GM11168 (cell line): ENCODE results near the gene YTHDF1.

ENCODE experiments used
- in situ Hi-C: fragments of 300-500 bp; cut with MboI; formaldehyde crosslinking; loops from one replicate; pipeline ENCODE4 v1.12.0; 2022; ENCODE audit warnings: low sequenced_read_pairs; ENCODE audit not compliant: unreplicated experiment

The YTHDF1 gene

DNA sequence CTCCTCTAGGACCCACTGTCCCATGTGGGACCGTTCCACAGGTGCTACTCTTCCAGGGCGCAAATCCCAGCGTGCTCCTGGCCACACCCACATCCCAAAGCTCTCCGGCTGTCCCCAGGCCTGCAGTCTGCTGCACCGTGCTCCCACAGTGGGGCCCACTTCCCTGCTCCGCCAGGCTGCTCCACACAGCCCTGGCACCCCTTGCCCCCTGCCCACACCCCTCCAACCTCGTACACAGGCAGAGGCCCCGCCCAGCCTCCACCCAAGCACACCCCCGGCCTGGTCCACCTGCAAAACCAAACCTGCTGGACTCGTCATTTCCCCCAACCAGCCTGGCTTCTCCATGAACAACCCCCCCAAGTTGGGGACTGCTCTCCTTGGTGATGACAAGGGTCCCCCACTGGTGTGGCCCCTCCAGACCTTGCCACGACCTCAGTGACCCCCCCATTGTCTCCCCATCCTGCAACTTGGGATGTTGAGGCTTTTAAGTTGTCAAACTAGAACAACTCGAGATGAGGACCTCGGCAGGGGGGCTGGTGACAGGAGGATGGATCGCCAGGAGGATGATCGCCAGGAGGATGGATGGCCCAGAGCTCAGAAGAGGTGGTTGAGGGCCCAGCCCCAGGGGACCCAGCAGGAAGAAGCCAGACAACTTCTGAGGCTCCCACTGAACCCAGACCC lies 27.1 kb downstream of the YTHDF1 start:
- in situ Hi-C loops, result loop anchor here (10.0 kb wide), 1 partner anchor 134 kb away; no protein-coding TSS in a partner anchor

DNA sequence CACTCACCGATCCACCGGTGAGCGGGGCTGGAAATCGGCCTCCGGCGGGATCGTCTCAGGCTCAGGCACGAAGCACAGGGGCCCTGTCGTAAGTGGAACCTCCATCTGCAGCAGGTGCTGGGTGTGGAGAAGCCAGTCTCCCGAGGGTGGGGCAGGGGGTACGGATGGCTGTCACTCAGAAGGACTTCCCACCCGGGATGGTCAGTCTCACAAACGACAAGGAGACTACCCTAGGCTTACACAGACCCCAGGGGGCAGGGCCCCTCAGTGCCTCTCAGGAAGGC lies 27.8 kb downstream of the YTHDF1 start:
- in situ Hi-C loops, result loop anchor here (10.0 kb wide), 1 partner anchor 133 kb away; no protein-coding TSS in a partner anchor

DNA sequence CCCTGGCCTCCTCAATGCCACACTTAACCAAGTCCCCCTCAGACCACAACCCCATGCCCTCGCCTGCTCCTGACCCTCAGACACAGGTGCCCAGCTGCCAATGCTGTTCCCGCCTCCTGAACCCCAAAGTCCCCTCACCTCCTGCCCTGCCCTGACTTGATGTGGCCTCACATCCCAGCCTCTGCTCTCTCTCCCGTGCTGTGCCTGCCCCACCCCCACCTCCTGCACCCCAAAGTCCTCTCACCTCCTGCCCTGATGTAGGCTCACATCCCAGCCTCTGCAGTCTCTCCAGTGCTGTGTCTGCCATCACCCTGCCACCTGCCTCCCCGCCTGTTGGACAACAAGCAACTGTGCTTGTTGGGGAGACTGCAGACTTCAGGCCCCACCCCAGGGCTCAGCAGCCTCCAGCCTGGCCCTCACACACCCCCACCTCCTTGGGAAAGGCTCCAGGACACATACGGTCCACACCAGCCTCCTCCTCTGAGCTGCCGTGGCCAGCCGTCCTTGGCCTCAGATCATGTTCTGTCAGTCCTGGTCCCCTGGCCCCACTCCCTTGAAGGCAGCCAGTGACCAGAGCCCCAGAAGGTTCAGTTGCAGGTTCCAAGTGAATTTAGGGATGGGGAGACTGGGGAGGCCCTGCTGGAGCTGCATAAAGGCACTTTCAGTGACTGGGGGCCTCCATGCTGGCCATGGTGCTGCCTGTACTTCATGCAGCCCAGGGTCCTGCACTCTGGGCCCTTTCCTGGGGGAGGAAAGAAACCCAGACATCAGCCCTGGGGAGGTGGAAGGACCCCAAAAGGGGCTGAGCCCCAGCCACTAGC lies 28.4 kb downstream of the YTHDF1 start:
- in situ Hi-C loops, result loop anchor here (10.0 kb wide), 1 partner anchor 133 kb away; no protein-coding TSS in a partner anchor

DNA sequence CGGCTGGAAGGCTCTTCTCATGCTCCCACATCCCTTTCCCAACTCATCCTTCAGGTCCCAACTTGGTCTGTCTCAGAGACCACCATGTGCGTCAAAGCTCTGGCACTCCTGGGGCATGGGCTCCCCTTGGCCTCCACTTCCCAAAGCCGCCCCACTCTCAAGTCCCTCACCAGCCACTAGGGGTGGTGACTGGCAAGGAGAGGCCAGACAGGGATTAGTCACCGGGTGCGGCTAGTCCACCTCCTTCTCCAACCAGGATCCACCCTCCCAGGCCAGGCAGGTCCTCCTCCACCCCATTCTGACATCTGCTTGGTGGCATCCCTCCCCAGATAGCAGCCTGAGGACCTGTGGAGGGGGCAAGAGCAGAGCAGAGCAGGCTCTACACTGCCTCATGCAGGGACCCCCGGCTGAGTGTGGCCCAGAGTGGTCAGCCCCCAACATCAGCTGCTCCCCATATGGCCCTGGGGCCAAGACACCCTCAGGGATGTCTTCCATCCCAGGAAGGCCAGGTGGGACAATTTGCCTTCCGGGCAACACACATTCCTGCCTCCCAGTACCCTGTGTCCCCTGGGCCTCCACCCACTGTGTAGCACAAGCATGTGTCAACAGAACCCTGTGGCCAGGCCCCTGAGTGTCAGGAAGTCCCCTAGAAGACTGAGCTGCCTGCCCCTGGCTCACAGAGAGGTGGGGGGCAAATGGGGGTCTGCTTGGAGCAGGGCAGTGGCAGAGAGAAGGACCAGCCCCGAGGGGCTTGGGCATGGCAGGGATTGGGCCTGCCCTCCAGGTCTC lies 29.2 kb downstream of the YTHDF1 start:
- in situ Hi-C loops, result loop anchor here (10.0 kb wide), 1 partner anchor 132 kb away; no protein-coding TSS in a partner anchor

GRCh38 chr20:63186084-63186483 lies 29.8 kb downstream of the YTHDF1 start:
- in situ Hi-C loops, result loop anchor here (10.0 kb wide), 1 partner anchor 131 kb away; no protein-coding TSS in a partner anchor

DNA sequence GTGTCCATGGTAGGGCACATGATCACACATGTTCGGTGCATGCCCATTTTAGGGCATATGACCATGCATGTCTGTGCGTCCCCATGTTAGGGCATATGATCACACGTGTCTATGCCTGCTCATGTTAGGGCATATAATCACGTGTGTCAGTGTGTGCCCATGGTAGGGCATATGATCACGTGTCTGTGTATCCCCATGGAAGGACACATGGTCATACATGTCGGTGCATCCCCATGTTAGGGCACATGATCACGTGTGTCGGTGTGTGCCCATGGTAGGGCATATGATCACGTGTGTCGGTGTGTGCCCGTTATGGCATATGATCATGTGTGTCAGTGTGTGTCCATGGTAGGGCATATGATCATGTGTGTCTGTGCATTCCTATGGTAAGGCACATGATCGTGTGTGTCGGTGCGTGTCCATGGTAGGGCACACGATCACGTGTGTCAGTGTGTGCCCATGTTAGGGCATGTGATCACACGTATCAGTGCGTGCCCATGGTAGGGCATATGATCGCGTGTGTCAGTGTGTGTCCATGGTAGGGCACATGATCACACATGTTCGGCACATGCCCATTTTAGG lies 30.6 kb downstream of the YTHDF1 start:
- in situ Hi-C loops, result loop anchor here (10.0 kb wide), 1 partner anchor 131 kb away; no protein-coding TSS in a partner anchor

- in situ Hi-C loops, result loop anchor here (10.0 kb wide), 1 partner anchor 129 kb away; no protein-coding TSS in a partner anchor
These were observed 32.3 kb downstream of the YTHDF1 start for GRCh38 chr20:63183422-63184146.

DNA sequence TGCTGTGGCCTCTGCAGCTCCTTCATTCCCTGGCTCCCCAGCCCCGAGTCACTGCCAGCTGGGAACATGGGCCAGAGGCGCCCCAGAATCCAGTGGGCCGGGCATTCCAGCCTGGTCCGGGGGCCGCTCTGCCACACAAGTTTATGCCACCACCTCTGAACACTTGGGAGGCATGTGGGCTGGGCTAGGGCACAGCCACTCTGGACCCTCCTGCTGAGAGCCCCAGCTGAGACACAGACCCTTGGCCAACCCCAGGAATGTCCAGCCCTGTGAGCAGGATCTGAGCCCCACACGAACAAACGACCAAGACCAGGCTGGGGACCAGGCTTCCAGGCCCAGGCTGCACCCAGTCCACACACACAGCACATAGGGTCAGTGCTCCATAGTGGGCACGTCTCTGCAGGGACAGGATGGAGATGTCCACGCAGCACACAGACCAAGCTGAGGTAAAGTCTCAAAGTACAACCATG lies 33.0 kb downstream of the YTHDF1 start:
- in situ Hi-C loops, result loop anchor here (10.0 kb wide), 1 partner anchor 128 kb away; no protein-coding TSS in a partner anchor

- in situ Hi-C loops, result loop anchor here (10.0 kb wide), 1 partner anchor 128 kb away; no protein-coding TSS in a partner anchor
These were observed 33.5 kb downstream of the YTHDF1 start for GRCh38 chr20:63182425-63182824.

DNA sequence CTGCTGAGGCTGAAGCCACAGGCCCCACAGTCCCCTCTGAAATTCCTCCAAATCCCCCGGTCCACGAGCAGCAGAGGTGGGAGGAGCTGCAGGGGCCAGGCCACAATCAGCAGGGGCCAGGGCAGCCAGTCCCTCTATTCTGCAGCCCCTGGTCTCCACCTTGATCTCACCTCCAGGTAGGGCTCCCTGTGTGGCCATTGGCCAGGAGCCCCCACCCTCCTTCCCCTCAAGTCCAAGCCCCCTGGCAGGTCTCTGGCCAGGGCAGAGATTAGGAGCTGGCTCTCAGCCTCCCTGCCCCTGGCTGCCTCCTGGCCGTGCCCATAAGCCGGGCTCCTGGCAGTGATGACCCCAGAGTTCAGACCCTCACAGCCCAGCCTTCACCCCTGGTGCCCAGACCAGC lies 34.7 kb downstream of the YTHDF1 start:
- in situ Hi-C loops, result loop anchor here (10.0 kb wide), 1 partner anchor 126 kb away; no protein-coding TSS in a partner anchor

GRCh38 chr20:63180569-63181185 lies 35.3 kb downstream of the YTHDF1 start:
- in situ Hi-C loops, result loop anchor here (10.0 kb wide), 1 partner anchor 126 kb away; no protein-coding TSS in a partner anchor

DNA sequence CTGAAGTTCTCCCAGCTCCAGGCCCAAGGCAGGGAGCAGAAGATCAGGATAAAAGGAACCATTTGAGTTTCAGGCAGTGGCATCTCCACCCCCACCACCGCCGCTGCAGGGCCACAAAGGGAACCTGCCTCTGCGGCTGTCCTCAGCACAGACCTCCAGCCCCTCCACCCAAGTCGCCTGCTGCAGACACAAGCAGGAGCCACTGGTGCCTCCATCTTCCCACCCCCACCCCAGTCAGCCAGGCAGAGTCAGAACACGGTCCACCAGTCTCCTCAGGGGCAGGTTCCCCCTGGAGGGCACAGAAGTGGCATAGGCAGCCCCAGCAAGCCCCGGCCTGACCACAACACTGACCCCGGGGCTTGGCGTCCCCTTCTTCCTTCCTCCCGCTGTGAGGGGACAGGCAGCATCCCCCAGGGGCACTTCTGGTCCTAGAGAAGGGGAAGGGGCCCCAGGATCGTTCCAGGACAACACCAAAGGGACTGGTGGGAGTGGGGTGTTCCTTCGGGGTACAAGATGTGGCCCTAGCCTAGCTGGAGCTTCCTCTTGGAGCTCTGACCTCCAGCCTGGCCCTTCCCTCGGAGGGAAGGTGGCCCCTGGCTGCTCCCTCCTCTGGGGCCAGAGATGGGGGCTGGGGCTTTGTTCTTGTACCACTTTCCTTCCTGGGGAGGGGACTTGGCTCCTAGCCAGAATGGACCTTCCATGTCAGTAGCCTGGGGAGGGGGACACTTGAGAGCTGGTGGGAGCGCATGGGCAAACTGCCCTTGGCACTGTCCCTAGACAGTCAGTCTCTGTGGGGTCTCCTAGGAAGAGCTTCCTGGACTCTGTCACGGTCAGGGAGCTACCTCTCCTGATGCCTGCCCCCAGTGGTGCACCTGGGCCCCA lies 36.0 kb downstream of the YTHDF1 start:
- in situ Hi-C loops, result loop anchor here (10.0 kb wide), 1 partner anchor 125 kb away; no protein-coding TSS in a partner anchor

DNA sequence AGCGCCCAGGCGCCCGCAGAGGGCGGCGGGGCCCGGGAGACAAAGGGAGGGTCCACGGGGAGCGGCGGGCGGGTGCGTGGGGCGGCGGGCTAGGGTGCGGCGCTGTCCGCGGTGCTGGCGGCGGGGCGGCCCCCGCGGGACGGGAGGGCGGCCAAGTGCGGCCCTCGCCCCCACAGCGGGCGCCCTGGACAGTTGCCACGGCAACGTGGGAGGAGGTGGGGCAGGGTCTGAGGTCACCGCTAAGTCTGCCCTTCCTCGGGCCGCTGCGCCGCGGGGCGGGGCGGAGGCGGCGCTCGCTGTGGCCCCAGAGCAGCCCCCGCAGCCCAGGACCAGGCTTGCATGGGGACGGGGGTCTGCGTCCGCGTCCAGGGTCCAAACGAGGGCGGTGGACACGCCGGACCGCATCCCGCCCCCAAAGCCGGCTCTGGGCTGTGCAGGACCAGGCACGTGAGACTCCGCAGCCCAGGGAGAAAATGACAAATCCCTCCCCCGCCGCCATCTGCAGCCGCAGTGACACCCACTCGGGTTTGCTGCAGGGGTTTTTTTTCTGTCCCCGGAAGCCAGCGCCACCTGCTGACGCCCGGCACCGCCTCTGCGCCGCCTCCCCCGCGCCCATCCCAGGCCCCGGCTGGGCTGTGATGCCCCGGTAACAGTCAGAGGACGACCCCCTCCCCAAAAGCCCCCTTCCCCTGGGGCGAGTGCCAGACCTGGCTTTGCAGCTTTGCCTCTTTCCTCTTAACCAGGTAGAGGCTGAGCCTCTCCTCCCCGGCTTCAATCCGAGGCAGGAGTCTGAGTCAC lies 36.8 kb downstream of the YTHDF1 start:
- in situ Hi-C loops, result no loop called here

- in situ Hi-C loops, result no loop called here
These were observed 37.5 kb downstream of the YTHDF1 start for GRCh38 chr20:63178446-63178820.

- in situ Hi-C loops, result no loop called here
These were observed 38.0 kb downstream of the YTHDF1 start for GRCh38 chr20:63177785-63178445.

DNA sequence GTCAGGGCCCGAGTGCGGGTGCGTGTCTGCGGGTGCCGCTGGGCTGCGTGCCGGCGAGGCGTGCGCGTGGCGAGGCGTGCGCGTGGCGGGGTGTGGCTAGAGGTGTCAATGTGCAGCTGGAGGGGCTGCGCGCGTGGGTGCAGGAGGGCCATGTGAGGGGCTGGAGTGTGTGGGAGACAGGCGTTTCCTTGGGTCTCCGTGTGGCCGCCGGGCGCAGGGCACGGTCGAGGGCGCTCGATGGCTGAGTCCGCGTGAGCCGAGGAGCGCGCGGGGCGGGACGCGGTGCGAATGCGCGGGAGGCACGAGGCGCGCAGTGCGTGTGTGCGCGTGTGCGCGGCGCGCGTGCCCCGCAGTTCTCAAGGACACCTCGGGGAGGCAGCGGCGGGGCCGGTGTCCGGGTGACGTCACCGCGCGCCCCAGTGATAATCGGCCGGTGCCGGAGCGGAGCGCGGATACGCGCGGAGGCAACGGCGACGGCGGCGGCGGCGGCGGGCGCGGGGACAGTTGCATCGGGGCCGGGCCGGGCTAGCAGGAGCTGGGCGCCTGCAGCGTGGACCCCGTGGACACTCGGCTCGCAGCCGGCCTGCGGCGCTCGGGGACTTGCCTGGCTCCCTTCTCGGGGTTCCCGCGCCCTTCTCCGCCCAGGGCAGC lies 38.7 kb downstream of the YTHDF1 start:
- in situ Hi-C loops, result no loop called here
